GM12873 (cell line): ENCODE results near the gene REN.

ENCODE experiments used
- TF ChIP-seq, protein P1 (sequence below): IDR thresholded peaks from 2 replicates; pipeline ENCODE4 v1.5.1; 2012; ENCODE audit warnings: low read depth, mild to moderate bottlenecking, moderate library complexity, low read length, control low read depth; ENCODE audit not compliant: insufficient read depth; ENCODE audit errors: missing control alignments

The REN gene

DNA sequence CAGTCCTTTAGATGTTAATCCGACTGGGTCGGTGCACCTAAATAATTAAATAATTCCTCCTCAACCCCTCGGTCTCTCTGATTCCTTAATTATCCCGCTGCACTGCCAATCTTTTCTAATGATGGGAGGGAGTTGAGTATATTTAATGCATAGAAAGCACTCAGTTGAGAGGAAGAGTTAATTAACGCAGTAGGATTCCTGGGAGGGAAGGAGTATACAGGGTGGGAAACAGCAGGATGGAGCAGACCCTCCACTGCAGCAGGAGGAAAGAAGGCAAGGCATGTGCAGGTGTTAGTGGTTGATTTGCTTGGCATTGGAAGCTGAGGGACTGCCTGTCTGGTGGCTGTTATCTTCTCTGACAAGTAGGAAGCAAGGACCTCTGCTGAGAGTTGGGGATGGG lies 9.9 kb upstream of the REN start:
- TF ChIP-seq, protein P1, sequence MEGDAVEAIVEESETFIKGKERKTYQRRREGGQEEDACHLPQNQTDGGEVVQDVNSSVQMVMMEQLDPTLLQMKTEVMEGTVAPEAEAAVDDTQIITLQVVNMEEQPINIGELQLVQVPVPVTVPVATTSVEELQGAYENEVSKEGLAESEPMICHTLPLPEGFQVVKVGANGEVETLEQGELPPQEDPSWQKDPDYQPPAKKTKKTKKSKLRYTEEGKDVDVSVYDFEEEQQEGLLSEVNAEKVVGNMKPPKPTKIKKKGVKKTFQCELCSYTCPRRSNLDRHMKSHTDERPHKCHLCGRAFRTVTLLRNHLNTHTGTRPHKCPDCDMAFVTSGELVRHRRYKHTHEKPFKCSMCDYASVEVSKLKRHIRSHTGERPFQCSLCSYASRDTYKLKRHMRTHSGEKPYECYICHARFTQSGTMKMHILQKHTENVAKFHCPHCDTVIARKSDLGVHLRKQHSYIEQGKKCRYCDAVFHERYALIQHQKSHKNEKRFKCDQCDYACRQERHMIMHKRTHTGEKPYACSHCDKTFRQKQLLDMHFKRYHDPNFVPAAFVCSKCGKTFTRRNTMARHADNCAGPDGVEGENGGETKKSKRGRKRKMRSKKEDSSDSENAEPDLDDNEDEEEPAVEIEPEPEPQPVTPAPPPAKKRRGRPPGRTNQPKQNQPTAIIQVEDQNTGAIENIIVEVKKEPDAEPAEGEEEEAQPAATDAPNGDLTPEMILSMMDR, result no peak

DNA sequence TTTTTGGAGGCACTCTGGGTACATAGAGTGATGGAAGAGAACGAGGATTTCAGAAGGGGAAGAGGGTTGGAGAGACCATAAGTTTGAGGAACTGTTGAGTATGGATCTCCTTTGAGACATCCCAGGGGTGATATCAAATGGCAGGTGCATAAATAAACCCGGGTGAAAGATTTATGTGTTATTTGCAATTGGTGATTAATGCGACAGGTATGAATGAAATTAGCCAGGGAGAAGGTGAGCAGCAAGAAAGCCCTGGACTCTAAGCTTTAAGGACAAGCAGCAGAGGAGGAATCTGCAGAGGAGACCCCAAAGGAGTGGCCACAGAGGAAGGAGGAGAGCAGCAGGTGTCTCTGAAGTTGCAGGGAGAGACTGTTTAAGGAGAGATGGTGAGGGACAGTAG lies 8.8 kb upstream of the REN start:
- TF ChIP-seq, protein P1, result no peak

DNA sequence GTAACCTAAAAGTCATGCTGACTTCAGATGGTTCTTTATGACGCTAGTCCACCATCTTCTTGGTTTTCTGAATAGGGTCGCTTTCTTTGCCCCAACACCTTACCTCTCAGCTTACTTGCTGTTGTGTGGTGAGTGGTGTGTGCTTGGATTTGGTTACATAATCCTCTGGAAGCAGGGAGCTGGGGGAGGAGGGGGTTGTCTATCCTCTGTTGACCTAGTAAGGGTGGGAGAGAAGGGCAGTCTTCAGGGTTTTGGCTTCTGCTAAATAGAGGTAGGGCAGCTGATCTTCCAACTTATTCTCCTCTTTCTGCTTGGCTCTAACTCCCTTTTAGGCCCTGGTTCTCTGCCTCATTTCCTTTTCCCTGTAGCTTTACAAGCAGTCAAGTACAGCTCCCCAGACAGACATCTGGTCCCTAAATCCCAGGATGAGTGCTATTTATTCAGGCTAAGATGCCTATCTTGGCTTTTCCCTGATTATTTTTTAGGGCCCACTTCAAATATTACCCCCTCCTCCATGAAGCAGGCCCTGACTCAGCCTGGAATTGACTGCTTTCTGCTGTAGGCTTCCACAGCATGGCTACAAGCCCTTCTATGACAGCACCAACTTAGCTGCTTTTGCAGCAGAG lies 6.4 kb upstream of the REN start:
- TF ChIP-seq, protein P1, result no peak

DNA sequence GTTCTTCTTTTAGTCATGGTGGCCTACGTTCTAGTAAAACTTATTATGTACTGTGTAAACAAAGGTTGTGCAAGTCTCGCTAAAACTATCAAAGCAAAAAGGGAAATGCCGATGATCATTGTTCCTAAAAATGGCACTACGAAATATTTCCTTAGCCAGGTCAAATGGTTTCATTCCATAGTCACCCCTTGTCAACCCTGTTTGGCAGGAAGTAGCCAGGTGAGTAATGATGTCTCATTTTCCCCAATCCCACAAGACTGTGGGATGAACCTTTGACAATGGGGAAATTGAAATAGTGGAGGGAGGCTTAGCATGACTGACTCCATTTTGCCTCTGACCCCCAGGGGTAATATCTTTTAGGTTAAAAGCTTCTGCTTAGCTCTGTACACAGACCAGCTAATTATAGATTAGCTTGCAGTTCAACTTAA lies 5.6 kb upstream of the REN start:
- TF ChIP-seq, protein P1, result no peak

DNA sequence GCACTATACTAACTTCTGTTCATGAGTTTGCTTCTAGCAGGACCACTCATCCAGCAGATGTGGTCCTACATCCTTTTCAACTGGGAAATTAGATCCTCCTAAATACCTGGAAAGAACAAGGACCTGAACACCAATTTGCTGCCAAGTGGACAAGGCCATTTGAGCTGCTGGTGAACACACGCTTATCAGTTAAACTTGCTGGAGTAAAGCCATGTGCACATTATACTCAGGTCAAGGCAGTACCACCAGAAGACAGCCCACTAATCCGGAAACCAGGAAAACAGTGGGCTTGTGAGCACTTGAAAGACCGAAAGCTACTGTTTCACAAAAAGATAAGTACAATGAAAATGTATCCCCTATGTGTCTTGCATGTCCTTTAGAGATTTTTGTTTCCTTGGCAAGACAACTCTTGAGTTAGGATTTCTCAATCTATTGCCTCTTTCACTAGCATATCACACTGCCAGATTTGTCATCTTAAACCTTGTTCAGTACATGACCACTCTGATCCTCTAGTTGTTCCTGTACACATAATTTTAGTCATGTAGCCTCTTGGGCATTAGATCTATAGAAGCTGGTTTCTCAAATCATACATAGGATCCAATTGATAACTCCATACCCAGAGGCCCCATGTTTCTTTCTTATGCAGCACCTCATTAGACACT lies 4.5 kb upstream of the REN start:
- TF ChIP-seq, protein P1, result no peak

DNA sequence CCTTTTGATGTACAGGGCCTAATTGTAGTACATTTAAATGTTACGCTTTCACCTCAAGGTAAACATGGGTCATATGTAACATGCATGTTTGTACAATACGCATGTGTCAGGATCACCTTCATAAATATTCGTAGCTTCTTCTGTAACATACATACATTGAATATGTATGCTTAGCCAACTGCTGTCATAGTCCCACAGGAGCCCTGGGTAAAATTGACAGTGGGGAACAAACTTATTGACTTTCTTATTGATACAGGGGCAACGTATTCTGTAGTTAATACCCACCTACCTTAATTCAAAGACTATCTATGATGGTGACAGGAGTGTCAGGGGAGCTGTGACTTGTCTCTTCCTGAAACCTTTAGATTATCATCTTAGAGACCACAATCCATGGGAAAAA lies 3.7 kb upstream of the REN start:
- TF ChIP-seq, protein P1, result no peak

DNA sequence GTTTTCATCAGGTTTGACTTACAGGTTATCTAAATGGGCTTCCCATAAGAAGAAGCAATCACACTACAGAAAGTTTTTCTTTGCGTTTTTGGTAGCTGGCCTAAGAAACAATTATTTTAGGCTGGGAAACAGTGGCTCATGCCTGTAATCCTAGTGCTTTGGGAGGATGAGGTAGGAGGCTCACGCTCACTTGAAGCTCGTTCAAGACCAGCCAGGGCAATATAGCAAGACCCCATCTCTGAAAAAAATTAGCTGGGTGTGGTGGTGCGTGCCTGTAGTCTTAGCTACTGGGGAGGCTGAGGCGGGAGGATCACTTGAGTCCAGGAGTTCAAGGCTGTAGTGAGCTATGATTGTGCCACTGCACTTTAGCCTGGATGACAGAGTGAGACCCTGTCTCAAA lies 1.6 kb upstream of the REN start:
- TF ChIP-seq, protein P1, result no peak
